GM21825 (cell line): ENCODE data around the gene RIMKLA.

ENCODE experiments used
- ATAC-seq: cut with Tn5 transposase; IDR thresholded peaks from one replicate; pipeline ENCODE4 v1.9.1; 2021; ENCODE audit warnings: mild to moderate bottlenecking, moderate library complexity; ENCODE audit not compliant: unreplicated experiment

The RIMKLA gene, protein sequence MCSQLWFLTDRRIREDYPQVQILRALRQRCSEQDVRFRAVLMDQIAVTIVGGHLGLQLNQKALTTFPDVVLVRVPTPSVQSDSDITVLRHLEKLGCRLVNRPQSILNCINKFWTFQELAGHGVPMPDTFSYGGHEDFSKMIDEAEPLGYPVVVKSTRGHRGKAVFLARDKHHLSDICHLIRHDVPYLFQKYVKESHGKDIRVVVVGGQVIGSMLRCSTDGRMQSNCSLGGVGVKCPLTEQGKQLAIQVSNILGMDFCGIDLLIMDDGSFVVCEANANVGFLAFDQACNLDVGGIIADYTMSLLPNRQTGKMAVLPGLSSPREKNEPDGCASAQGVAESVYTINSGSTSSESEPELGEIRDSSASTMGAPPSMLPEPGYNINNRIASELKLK

DNA sequence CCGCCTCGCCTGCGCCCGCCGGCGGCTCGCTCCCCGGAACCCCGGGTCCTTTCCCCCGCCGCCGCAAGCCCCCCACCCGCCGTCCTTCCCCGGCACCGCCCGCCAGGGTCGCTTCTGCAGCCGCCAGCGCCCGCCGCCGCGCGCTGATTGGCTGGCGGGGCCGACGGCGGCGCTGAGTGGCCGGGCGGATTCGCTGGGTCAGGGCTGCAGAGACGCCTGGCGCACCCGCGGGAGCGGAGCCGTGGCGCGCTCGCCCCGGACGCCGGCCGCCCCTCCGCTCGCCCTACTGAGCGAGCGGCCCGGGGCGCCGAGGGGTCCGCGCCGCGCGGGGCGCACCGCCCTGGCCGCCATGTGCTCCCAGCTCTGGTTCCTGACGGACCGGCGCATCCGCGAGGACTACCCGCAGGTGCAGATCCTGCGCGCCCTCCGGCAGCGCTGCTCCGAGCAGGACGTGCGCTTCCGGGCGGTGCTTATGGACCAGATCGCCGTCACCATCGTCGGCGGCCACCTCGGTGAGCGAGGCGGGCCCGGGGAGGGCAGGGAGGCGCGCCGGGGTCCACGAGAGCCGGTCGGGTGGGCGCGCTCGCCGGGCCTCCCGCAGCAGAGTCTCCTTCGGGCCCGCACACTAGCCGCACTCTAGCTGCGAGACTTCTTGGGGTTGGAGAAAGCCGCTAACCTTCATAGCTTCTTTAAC is at the start of gene RIMKLA:
Gene RIMKLA (plus strand): TSS at position 207 of the 694 bp plus-strand sequence. CDS start 143 bp downstream, at position 350.
- peak; percentile 77 for ATAC-seq

DNA sequence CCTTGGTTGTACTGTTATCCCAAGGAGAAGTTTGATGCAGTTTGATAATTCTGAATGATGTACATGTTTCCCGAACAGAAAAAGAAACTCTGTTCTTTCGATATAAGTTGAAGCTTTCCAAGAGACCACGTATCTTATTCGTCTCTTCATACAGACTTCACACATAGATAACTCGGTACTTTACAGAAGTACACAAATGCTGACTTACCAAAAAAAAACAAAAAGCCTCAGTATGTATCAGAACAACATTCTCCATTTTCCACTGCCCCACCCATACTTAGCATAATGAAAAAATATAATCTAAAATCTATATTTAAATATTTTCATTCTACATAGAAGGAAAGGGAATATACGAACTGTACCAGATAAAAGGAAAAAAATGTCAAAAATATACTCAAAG is 47.7 kb upstream of the RIMKLA start:
- ATAC-seq, result no peak

DNA sequence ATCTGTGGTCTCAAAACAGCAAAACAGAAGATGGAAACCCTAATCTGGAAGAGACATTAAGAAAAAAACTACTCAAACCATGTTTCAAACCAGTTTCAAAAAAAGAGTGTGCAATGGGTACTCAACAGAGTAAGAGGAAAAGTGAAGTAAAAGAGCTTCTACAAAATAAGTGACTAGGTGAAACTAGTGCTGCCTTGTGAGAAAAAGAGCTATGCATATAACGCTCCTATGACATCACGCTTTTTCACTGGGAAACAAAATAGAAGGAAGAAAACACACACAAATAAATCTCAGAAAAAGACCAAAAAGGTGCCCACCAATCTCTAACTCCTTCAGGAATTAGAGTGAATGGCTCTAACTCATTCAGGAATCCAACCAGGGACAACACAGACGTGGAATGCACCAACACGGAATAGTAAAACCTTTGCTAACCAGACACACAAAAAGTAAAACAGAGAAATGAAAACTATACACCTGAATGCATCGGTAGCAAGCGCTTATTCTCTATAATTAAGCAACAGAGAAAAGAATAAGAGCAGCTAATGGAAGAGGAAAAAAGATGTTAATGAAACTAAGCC is 46.8 kb upstream of the RIMKLA start:
- ATAC-seq, result no peak

DNA sequence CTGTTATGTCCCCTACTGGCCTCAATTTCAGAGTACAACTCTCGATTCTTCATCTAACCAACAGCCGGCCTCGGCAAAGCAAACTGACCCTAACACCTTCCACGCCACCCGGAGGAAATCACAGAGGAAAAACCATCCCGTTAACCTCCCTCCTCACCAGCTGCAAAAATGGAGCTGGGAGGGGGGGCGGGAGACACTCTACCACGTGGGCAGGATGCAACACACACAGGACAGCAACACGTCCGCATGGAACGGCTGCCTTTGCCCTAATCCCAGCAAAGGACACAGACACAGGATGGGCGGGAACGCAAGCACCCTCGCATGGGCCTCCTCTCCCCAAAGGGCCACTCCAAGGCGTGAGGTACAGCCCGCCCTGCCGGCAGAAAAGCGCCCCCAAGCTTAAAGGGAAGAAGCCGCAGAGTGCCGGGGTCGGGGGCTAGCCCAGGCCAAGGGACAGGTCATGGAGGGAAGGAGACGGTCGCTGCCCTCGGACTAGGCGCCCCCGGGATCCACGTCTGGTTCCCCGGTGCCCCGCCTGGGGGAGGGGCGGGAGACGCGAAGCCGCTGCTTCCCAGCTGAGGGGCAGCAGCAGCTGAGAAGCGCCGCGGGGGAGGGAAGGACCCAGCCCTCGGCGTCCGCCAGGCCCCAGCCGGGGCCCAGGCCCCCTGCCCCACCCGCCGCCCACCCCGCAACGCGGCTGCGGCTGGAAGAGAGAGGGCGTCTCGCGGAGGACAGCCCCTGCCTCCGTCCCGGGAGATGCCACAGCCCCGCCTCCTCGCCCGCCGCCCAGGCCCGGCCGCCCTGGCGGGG is 46.1 kb upstream of the RIMKLA start:
- peak; percentile 53 for ATAC-seq

DNA sequence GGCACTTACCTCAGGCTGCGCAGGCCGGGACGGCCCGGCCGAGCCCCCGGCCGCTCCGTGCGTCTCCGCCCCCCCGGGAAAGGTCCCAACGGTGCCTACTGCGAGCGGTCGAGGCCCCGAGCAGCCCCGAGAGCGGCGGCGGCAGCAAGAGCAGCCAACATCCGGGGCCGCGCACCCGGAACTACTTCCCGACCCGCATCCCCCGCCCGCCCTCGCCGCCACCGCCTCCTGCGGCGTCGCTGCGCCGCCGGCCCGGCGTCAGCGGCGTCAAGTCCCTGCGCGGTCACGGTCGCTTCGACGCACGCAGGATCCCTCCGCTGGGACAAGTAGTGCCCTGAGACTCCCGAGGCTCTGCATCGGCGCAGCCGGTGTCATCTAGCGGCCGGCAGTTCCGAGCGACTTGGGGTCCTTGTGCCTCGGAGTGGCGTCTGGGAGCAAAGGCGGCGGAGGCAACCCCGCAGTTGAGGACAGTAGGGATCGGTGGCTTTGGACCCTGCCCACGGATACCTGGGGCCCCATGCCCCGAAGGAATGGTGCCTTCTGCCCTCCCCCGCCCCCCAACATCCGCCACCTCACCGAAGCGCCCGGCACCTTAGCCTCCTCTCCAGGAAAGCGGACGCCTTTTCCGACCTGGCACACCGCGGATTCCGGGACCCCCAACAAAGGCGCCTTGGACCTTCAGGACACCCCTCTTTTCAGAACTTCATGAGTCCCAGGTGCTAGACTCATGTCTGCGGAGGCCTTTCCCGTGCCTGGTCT is 45.4 kb upstream of the RIMKLA start, which contains the start of gene FOXJ3:
Gene FOXJ3 (minus strand): TSS at position 186 of the 759 bp plus-strand sequence. CDS start 24,142 bp downstream, outside the sequence.
- peak; percentile 73 for ATAC-seq

DNA sequence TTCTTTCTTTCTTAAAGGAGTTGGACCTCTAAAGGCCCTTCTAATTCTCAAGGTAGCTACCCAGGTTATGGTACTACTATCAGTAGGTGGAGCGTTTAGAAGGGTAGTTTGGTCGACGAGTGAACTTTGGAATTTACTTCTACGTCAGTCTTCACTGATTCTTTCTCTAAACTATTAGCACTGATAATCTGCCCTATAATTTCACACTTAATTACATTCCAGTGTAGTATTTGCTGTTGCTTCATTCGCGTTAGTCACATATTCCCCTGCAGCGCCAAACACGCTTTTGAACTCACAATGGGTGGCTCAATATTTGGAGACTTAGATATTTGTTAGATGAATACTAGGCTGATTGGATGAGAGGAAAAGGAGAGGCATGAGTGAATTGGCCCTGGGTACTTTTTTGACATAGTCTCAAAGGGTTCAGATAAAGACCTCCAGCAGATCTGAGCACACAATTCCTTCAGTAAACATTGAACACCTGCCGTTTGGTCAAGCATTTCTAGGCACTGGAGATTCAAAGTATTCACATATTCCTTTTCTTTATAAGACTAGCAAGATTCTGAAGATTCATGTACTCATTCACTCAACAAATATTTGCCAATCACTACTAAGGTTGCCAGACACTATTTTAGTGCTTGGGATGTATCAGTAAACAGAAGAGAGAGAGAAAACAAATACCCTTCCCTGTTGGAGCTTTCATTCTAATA is 44.6 kb upstream of the RIMKLA start:
- no peak for ATAC-seq

DNA sequence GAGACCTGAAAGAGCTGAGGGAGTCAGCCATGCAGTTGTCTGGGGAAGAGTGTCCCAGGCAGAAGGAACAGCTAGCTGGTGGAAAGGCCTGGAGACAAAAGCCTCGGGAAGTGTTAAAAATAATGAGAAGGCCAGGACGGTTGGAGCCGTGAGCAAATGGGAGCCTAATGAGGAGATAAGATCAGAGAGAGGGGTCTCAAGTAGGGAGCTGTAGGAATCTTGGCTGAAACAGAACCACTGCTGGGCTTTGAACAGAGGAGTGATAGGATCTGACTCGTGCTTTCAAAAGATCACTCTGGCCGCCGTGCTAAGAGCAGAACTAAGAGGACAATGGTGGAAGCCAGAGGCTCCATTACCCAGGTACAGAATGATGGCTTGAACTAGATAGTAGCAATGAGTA is 43.6 kb upstream of the RIMKLA start:
- no peak for ATAC-seq

DNA sequence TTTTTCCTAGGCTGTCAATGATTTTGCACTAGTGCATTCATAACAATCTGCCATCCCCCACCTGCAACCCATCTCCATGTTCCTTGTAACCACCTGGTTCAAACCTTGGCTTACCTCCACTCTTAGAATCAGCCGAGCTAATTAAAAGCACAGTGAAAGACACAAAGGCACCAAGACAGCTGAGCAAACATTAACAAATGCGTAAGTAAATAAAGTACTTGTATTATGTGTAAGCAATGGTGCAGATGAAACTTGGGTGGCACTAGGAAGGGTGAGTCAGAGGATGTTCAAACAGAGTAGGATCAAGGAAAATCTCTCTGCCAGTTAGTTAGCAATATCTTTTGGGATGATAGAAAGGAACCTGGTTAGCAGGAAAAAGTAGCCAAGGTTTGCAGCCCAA is 40.5 kb upstream of the RIMKLA start:
- no peak for ATAC-seq

DNA sequence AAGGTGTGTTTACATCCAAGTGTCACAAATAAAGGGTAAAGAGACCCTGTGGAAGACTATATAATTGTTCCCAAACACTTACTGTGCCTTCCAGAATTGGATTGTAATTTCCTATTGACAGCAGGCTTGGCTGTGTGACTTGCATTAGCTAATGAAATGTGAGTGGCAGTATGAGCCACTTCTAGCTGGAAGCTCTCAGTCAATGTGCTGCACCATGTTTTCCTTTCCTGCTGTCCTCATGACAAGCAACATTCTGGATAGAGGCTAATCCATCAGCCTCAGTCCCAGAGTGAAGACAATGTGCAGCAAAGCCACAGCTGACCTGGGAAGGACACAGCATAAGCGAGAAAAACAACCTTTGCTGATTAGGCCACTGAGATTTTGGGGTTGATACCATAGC is 39.7 kb upstream of the RIMKLA start:
- ATAC-seq, result no peak

DNA sequence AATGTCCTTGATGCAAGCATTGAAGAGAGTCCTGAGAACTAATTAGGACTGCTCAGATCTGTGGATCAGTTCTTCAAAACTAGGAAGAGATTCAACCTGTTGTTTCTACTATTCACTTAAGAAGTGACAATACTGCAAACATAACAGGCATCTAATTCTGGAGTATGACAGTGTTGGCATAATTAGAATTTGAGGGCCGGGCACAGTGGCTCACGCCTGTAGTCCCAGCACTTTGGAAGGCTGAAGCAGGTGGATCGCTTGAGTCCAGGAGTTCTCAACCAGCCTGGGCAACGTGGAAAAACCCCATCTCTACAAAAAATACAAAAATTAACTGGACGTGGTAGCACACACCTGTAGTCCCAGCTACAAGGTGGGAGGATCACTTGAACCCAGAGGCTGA is 37.5 kb upstream of the RIMKLA start:
- no peak for ATAC-seq

DNA sequence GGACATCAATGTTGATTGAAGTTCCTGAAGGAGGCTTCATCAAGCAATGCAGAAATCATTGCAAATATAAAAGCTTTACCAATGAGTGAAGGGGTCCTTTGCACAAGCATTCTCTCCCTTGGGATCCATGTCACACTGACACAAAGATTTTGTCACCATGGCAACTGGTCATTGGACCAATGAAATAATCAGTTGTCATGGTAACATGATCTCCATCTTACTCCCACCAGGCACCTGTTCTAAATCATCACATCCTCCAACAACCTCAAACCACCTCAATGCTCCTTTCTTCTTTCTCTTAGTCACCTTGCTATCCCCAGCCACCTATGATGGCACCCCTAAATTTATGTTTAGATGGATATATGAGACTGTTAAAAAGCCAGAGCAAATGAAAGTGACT is 32.1 kb upstream of the RIMKLA start:
- no peak for ATAC-seq

DNA sequence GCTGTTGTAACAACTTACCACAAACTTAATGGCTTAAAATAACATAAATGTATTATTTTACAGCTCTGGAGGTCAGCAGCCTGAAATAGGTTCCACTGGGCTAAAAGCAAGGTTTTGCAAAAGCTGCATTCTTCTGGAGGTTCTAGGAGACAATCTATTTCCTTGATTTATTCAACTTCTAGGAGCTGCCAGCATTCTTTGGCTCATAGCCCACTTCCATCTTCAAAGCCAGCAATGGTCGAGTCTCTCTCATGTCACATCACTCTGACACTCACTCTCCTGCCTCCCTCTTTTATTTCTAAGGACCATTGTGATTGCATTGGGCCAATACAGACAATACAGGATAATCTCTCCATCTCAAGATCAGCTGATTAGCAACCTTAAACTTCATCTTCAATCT is 30.5 kb upstream of the RIMKLA start:
- ATAC-seq, result no peak

DNA sequence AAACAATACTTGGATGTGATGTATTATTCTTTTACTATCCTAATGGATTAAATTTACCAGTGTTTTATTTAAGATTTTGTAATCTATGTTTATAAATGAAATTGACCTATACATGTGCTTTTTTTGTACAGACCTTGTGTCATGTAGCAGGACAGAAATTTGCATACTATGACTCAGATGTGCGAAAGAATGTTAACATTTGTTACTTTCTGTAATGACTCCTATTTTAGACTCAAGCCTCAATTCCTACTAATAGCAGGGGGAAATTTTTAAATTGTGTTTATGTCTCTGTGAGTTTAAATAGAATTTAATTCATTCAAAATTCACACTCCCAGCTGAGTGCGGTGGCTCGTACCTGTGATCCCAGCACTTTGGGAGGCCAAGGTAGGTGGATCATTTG is 21.8 kb upstream of the RIMKLA start:
- ATAC-seq, result no peak

DNA sequence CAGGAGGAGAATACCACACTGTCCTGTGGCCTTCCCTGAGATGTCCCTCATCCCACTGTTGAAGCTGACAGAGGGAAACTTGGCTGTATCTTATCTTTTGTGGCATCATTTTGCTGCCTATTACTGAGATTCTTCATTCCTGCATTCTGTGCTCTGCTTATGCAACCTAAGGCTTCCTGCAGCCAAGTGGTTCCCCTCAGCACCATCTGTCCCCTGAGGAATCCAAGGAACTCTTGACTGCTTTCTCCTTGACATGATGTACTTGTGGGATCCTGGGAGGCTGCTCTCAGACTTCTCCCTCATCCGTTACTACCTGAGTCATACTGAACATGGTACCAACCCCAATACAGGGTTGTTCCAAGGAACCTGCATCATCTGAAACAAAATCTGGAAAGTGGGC is 21.1 kb upstream of the RIMKLA start:
- ATAC-seq, result no peak

DNA sequence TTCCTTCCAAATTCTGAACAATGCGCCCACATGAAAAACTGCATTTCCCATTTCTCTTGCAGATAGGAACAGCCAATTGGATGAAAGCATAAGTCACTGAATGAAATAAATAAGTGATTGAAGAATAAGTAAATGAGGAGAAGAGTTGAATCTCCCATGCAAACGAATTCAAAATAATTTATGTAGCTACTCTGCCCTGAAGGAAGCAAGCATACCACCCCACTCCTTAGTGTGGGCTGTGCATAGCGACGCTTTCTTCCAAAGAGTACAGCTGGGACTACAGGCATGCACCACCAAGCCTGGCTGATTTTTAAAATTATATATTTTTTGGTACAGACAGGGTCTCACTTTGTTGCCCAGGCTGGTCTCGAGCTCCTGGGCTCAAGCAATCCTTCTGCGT is 16.5 kb upstream of the RIMKLA start:
- ATAC-seq, result no peak

DNA sequence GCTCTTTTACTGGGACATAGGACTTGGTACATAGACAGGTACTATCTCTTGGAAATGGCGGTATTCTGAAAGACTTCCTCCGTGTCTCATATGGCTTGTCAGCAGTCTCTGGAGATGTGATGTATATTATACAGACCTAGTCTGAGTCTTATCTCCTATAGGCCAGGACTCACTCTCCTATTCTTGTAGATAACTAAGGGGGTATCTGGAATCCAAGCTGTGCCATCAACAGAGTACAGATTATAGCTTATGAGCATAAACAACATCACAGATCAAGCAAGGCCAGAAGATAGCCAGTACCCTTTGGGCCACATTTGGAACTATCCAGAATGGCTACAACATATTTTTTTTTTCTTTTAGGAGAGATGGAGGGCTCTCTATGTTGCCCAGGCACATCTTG is 16.1 kb upstream of the RIMKLA start:
- no peak for ATAC-seq

DNA sequence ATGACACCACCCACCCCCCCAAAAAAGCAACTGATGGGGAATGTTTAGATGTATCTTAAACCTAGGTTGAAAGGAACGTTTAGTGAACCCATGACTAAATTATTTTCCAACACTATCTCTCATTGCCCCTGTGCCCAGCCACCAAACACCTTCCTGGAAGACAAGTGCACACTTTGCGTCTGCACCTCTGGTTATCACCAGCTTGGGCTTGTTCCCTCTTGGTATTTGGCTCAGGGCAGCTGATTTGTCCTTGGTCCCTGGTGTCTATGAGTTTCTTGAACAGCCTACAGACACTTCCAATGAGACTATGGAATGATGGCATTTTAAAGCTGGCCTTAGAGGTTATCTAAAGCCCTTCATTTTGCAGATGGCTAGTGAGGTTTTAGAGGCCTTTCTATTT is 15.5 kb upstream of the RIMKLA start:
- ATAC-seq, result no peak

DNA sequence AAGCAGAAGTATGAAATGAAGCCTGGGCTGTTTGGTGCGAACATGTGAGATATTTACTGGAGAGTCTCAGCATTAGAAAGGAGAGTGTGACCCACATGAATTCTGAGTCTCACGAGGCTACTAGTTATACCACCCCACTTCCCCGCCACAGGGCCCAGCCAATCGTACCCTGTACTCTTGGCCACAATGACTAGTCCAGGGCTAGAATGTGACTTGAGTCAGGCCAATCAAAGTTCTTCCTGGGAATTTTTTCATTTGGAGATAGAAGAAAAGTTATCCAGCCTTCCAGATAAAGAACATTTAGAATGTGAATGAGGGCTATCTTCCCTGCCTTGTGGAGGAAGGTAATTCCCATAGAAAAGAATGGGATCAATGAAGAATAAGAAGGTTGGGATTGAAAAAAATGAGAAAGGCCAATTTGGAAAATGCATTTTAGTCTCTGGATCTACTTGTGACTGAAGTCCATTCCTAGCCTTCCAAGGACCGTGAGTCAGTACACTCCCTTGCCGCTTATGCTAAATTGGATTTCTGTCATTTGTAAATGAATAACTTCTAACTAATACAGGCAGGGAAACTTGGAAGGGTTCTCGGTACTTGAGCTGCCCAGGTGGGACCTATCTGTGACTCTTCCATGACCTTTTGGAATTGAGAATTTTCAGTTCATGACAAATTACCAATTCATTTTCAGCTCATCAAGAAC is 12.3 kb upstream of the RIMKLA start:
- no peak for ATAC-seq

DNA sequence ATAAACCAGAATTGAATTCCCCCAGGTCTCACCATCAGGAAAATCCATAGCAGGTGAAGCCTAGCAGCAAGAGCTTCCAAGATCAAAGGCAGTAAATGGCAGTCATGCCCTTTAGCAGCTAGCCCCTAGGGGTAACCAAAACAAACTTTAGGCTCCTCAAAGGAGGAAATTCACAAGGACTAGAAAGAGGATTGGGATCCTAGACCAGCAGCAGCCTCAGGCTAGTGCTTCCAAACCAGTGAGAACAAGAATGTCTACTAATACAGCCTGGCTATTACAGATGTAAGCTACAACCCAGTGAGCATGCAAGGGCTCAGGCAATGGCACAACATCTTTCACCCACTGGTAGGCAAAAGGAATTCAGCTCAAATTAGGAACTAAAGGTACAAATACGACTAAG is 11.1 kb upstream of the RIMKLA start:
- no peak for ATAC-seq
